ENCODE data around the gene RHOF.

RHOF gene

DNA sequence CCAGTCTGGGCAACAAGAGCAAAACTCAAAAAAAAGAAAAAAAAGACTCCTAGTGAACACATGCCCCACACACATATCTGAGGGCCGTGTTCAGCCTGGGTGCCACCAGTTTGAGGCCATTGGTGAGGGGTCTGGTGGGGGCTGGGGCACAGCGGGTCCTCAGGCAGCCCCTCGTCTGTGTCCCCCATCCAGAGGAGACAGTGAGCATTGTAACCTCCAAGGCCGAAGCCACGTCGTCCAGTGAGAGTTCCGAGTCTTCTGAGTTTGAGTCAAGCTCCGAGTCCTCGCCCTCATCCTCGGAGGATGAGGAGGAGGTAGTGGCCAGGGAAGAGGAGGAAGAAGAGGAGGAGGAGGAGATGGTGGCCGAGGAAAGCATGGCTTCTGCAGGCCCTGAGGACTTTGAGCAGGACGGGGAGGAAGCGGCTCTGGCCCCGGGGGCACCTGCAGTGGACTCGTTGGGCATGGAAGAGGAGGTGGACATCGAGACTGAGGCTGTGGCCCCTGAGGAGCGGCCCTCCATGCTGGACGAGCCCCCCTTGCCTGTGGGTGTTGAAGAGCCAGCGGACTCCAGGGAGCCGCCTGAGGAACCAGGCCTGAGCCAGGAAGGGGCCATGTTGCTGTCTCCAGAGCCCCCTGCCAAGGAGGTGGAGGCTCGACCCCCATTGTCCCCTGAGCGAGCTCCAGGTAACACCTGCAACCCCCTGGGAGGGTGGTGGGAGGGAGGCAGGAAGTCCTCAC, 25.9 kb upstream of the RHOF start:
- no peak overlapping the region for H3K27ac ChIP-seq (ENCODE audit: insufficient read depth in 1 of 2, low read depth in 1 of 2, low read length in 2 of 2, poor library complexity in 1 of 2, severe bottlenecking in 2 of 2)
- H3K4me3 ChIP-seq (ENCODE audit: control insufficient read depth in 1 of 7, extremely low read depth in 1 of 7, insufficient read depth in 4 of 7, low read depth in 2 of 7, low read length in 6 of 7) = no peak overlapping the region
- POLR2A ChIA-PET = no interaction called here
- H3K27me3 ChIP-seq (replicated peaks in 2 of 5; ENCODE audit: control insufficient read depth in 4 of 5, insufficient read depth in 5 of 5, low read length in 4 of 5) = no peaks in the 10 kb centered on the region
- 98% methylated on average over 20 of the region's 22 CpGs for WGBS (ENCODE audit: insufficient coverage)
- no peak for DNase-seq
- H3K36me3 ChIP-seq (ENCODE audit: control insufficient read depth in 4 of 4, insufficient read depth in 4 of 4, low read length in 3 of 4) = peaks cover 14 to 88% (median 63%) of the 10 kb centered on the region in 4 experiments
- no peaks in the 10 kb centered on the region for H3K4me1 ChIP-seq (ENCODE audit: control extremely low read depth in 1 of 4, control insufficient read depth in 4 of 4, insufficient read depth in 4 of 4, low read length in 3 of 4)
- H3K9me3 ChIP-seq (ENCODE audit: control extremely low read depth in 1 of 5, control insufficient read depth in 4 of 5, insufficient read depth in 2 of 5, low read depth in 1 of 5, low read length in 4 of 5) = no peaks in the 10 kb centered on the region
- CTCF ChIA-PET = interaction anchor here (1.3 to 5.4 kb wide), 3 partner anchors 12 to 24 kb away, joined by 3 to 40 read pairs (median 3); partner anchors contain the start of gene RHOF

- CTCF ChIA-PET = interaction anchor here (5.4 kb wide), 1 partner anchor 23 kb away, joined by 40 read pairs; the partner anchor contains the start of gene RHOF
- Histone ChIP-seq H3K27me3 (replicated peaks in 2 of 5; ENCODE audit: control insufficient read depth in 4 of 5, insufficient read depth in 5 of 5, low read length in 4 of 5) (no peaks in the 10 kb centered on the region), H3K27ac (ENCODE audit: insufficient read depth in 1 of 2, low read depth in 1 of 2, low read length in 2 of 2, poor library complexity in 1 of 2, severe bottlenecking in 2 of 2) (no peak overlapping the region), H3K9me3 (ENCODE audit: control extremely low read depth in 1 of 5, control insufficient read depth in 4 of 5, insufficient read depth in 2 of 5, low read depth in 1 of 5, low read length in 4 of 5) (no peaks in the 10 kb centered on the region), H3K4me3 (ENCODE audit: control insufficient read depth in 1 of 7, extremely low read depth in 1 of 7, insufficient read depth in 4 of 7, low read depth in 2 of 7, low read length in 6 of 7) (no peak overlapping the region), H3K4me1 (ENCODE audit: control extremely low read depth in 1 of 4, control insufficient read depth in 4 of 4, insufficient read depth in 4 of 4, low read length in 3 of 4) (peaks cover 0 to 8% (median 8%) of the 10 kb centered on the region in 4 experiments), H3K36me3 (ENCODE audit: control insufficient read depth in 4 of 4, insufficient read depth in 4 of 4, low read length in 3 of 4) (peaks cover 16 to 85% (median 64%) of the 10 kb centered on the region in 4 experiments)
- POLR2A ChIA-PET = no interaction called here
- WGBS (ENCODE audit: insufficient coverage) = 100% methylated on average over 14 of the region's 18 CpGs
- no peak for DNase-seq
Measured at GRCh38 chr12:121817648-121818043, 24.2 kb upstream of the RHOF start.

DNA sequence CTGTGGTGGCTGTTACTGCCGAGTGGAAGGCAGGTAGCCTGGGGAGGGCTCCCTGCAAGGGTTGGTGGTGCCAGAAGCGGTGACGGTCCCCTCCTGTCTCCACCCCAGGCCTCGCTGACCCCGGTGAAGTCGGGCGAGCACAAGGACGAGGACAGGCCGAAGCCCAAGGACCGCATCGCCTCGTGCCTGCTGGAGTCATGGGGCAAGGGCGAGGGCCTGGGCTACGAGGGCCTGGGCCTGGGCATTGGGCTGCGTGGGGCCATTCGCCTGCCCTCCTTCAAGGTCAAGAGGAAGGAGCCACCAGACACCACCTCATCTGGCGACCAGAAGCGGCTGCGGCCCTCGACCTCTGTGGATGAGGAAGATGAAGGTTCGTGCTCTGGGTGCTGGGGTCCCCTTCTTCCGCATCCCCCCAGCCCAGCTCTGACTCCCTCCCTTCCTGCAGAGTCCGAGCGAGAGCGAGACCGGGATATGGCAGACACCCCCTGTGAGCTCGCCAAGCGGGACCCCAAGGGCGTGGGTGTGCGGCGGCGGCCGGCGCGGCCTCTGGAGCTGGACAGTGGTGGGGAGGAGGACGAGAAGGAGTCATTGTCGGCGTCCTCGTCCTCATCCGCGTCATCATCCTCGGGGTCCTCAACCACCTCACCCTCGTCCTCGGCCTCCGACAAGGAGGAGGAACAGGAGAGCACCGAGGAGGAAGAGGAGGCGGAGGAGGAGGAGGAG, 23.6 kb upstream of the RHOF start:
- no peaks in the 10 kb centered on the region for H3K27me3 ChIP-seq (replicated peaks in 2 of 5; ENCODE audit: control insufficient read depth in 4 of 5, insufficient read depth in 5 of 5, low read length in 4 of 5)
- ChIA-PET CTCF (interaction anchor here (5.4 kb wide), 1 partner anchor 22 kb away, joined by 40 read pairs; the partner anchor contains the start of gene RHOF), POLR2A (no interaction called here)
- H3K9me3 ChIP-seq (ENCODE audit: control extremely low read depth in 1 of 5, control insufficient read depth in 4 of 5, insufficient read depth in 2 of 5, low read depth in 1 of 5, low read length in 4 of 5) = no peaks in the 10 kb centered on the region
- no peak overlapping the region for H3K4me3 ChIP-seq (ENCODE audit: control insufficient read depth in 1 of 7, extremely low read depth in 1 of 7, insufficient read depth in 4 of 7, low read depth in 2 of 7, low read length in 6 of 7)
- DNase-seq = no peak
- 99% methylated on average over 26 of the region's 47 CpGs for WGBS (ENCODE audit: insufficient coverage)
- H3K27ac ChIP-seq (ENCODE audit: insufficient read depth in 1 of 2, low read depth in 1 of 2, low read length in 2 of 2, poor library complexity in 1 of 2, severe bottlenecking in 2 of 2) = no peak overlapping the region
- H3K36me3 ChIP-seq (ENCODE audit: control insufficient read depth in 4 of 4, insufficient read depth in 4 of 4, low read length in 3 of 4) = peaks cover 16 to 80% (median 62%) of the 10 kb centered on the region in 4 experiments
- peaks cover 0 to 14% (median 13%) of the 10 kb centered on the region in 4 experiments for H3K4me1 ChIP-seq (ENCODE audit: control extremely low read depth in 1 of 4, control insufficient read depth in 4 of 4, insufficient read depth in 4 of 4, low read length in 3 of 4)

DNA sequence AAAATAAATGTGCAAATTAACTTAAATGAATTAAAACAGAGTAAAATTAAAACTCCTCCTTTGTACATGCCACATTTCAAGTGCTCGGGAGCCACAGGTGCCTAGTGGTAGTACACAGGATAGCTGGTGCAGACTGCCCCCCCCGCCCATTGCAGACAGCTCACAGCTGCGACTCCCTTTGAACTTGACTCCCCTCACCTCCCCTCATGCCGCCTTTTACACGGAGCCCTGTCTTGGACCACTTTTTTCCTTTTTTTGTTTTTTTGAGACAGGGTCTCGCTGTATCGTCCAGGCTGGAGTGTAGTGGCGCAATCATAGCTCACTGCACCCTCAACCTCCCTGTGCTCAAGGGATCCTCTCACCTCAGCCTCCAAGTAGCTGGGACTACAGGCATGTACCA, 21.8 kb upstream of the RHOF start:
- WGBS (ENCODE audit: insufficient coverage) = 100% methylated on average over 7 of the region's 8 CpGs
- DNase-seq = no peak
- H3K27me3 ChIP-seq (replicated peaks in 2 of 5; ENCODE audit: control insufficient read depth in 4 of 5, insufficient read depth in 5 of 5, low read length in 4 of 5) = no peaks in the 10 kb centered on the region
- POLR2A ChIA-PET = interaction anchor here (1.3 kb wide), 1 partner anchor 21 kb away, joined by 3 read pairs; no protein-coding TSS in a partner anchor
- H3K27ac ChIP-seq (ENCODE audit: insufficient read depth in 1 of 2, low read depth in 1 of 2, low read length in 2 of 2, poor library complexity in 1 of 2, severe bottlenecking in 2 of 2) = no peak overlapping the region
- peaks cover 3 to 31% (median 29%) of the 10 kb centered on the region in 4 experiments for H3K4me1 ChIP-seq (ENCODE audit: control extremely low read depth in 1 of 4, control insufficient read depth in 4 of 4, insufficient read depth in 4 of 4, low read length in 3 of 4)
- peaks cover 16 to 78% (median 57%) of the 10 kb centered on the region in 4 experiments for H3K36me3 ChIP-seq (ENCODE audit: control insufficient read depth in 4 of 4, insufficient read depth in 4 of 4, low read length in 3 of 4)
- H3K4me3 ChIP-seq (ENCODE audit: control insufficient read depth in 1 of 7, extremely low read depth in 1 of 7, insufficient read depth in 4 of 7, low read depth in 2 of 7, low read length in 6 of 7) = no peak overlapping the region
- H3K9me3 ChIP-seq (ENCODE audit: control extremely low read depth in 1 of 5, control insufficient read depth in 4 of 5, insufficient read depth in 2 of 5, low read depth in 1 of 5, low read length in 4 of 5) = no peaks in the 10 kb centered on the region
- CTCF ChIA-PET = interaction anchor here (1.2 to 5.4 kb wide), 4 partner anchors 11 to 42 kb away, joined by 3 to 40 read pairs (median 6); partner anchors contain the start of gene RHOF

DNA sequence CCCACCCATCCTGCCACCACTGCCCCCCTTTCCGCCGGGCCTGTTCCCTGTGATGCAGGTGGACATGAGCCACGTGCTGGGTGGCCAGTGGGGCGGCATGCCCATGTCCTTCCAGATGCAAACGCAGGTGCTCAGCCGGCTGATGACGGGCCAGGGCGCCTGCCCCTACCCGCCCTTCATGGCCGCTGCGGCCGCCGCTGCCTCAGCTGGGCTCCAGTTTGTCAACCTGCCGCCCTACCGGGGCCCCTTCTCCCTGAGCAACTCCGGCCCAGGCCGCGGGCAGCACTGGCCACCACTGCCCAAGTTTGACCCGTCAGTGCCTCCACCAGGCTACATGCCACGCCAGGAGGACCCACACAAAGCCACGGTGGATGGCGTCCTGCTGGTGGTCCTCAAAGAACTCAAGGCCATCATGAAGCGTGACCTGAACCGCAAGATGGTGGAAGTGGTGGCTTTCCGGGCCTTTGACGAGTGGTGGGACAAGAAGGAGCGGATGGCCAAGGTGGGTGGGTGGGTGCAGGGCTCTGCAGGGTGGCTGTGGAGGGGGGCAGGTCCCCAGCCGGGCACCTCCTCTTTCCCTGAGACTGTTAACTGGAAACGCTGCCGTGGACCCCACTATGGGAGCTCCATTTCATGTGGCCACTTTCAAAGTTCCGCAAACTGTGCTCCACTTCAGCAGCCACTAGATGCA, 21.1 kb upstream of the RHOF start:
- no peak overlapping the region for H3K4me3 ChIP-seq (ENCODE audit: control insufficient read depth in 1 of 7, extremely low read depth in 1 of 7, insufficient read depth in 4 of 7, low read depth in 2 of 7, low read length in 6 of 7)
- H3K9me3 ChIP-seq (ENCODE audit: control extremely low read depth in 1 of 5, control insufficient read depth in 4 of 5, insufficient read depth in 2 of 5, low read depth in 1 of 5, low read length in 4 of 5) = no peaks in the 10 kb centered on the region
- no peak overlapping the region for H3K27ac ChIP-seq (ENCODE audit: insufficient read depth in 1 of 2, low read depth in 1 of 2, low read length in 2 of 2, poor library complexity in 1 of 2, severe bottlenecking in 2 of 2)
- WGBS (ENCODE audit: insufficient coverage) = 96% methylated on average over 29 of the region's 31 CpGs
- DNase-seq = no peak
- ChIA-PET CTCF (interaction anchor here (1.2 to 12.9 kb wide), 6 partner anchors 12 to 86 kb away, joined by 3 to 462 read pairs (median 6); partner anchors contain the start of gene RHOF), POLR2A (interaction anchor here (1.3 kb wide), 1 partner anchor 20 kb away, joined by 3 read pairs; no protein-coding TSS in a partner anchor)
- H3K36me3 ChIP-seq (ENCODE audit: control insufficient read depth in 4 of 4, insufficient read depth in 4 of 4, low read length in 3 of 4) = peaks cover 14 to 78% (median 54%) of the 10 kb centered on the region in 4 experiments
- no peaks in the 10 kb centered on the region for H3K27me3 ChIP-seq (replicated peaks in 2 of 5; ENCODE audit: control insufficient read depth in 4 of 5, insufficient read depth in 5 of 5, low read length in 4 of 5)
- H3K4me1 ChIP-seq (ENCODE audit: control extremely low read depth in 1 of 4, control insufficient read depth in 4 of 4, insufficient read depth in 4 of 4, low read length in 3 of 4) = peaks cover 3 to 32% (median 31%) of the 10 kb centered on the region in 4 experiments

DNA sequence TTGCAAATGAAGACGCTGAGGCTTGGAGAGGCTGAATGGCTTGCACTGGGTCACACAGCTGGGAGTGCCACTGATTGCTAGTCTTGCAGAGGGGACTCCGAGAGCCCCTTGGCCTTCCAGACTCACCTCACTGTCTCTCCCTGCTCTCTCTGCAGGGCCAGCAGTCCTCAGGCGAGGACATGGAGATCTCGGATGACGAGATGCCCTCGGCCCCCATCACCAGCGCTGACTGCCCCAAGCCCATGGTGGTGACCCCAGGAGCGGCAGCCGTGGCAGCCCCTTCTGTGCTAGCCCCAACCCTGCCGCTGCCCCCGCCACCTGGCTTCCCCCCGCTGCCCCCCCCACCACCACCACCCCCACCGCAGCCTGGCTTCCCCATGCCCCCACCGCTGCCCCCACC, 20.5 kb upstream of the RHOF start:
- peaks cover 3 to 32% (median 31%) of the 10 kb centered on the region in 4 experiments for H3K4me1 ChIP-seq (ENCODE audit: control extremely low read depth in 1 of 4, control insufficient read depth in 4 of 4, insufficient read depth in 4 of 4, low read length in 3 of 4)
- WGBS (ENCODE audit: insufficient coverage) = 95% methylated on average over 8 of the region's 14 CpGs
- ChIA-PET CTCF (interaction anchor here (1.5 to 12.9 kb wide), 2 partner anchors 17 to 86 kb away, joined by 3 to 462 read pairs; partner anchors contain the start of gene RHOF), POLR2A (interaction anchor here (0.7 kb wide), 1 partner anchor 238 kb away, joined by 3 read pairs; no protein-coding TSS in a partner anchor)
- H3K27me3 ChIP-seq (replicated peaks in 2 of 5; ENCODE audit: control insufficient read depth in 4 of 5, insufficient read depth in 5 of 5, low read length in 4 of 5) = no peaks in the 10 kb centered on the region
- no peak for DNase-seq
- no peak overlapping the region for H3K4me3 ChIP-seq (ENCODE audit: control insufficient read depth in 1 of 7, extremely low read depth in 1 of 7, insufficient read depth in 4 of 7, low read depth in 2 of 7, low read length in 6 of 7)
- peaks cover 16 to 78% (median 55%) of the 10 kb centered on the region in 4 experiments for H3K36me3 ChIP-seq (ENCODE audit: control insufficient read depth in 4 of 4, insufficient read depth in 4 of 4, low read length in 3 of 4)
- H3K27ac ChIP-seq (ENCODE audit: insufficient read depth in 1 of 2, low read depth in 1 of 2, low read length in 2 of 2, poor library complexity in 1 of 2, severe bottlenecking in 2 of 2) = no peak overlapping the region
- H3K9me3 ChIP-seq (ENCODE audit: control extremely low read depth in 1 of 5, control insufficient read depth in 4 of 5, insufficient read depth in 2 of 5, low read depth in 1 of 5, low read length in 4 of 5) = no peaks in the 10 kb centered on the region
